Islet precursor cell (in vitro differentiated cells): ENCODE results near the gene STEAP3.

Source experiments
- DNase-seq: peaks from one replicate; pipeline ENCODE4 v3.0.0-alpha.2; 2018

STEAP3 gene

DNA sequence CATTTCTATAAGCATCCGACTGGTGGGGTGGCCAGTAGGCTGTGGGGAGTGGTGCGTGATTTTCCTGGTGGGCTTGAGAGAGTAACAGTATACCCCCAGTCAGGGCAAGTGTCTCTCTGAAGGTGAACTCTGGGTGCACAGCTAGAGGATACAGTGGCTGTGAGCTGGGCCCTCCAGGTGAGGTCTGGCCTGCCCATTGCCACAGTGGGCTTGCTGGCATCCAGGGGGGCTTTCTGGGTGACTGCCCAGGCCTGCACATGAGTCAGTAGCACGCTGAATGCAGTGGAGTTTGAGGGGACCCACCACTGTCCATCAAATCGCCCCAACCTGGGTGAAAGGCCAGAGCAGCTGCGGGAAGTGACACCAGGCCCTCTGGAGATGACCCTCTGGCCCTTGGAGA, 4.5 kb downstream of the STEAP3 start:
- no peak for DNase-seq

DNA sequence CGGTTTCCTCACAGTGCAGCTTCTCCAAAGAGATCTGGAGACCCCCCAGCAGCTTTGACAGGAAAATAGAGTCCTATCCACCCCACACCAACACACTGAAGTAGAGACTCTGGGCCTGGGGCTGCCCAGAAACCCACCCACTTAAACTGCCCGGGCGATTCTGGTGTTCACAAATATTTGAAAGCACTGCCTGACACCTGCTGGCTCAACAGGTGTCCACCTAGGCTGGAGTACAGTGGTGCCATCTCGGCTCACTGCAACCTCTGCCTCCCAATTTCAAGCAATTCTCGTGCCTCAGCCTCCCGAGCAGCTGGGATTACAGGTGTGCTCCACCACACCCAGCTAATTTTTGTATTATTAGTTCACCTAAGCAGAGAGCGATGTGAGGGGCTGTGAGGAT, 5.3 kb downstream of the STEAP3 start:
- no peak for DNase-seq

DNA sequence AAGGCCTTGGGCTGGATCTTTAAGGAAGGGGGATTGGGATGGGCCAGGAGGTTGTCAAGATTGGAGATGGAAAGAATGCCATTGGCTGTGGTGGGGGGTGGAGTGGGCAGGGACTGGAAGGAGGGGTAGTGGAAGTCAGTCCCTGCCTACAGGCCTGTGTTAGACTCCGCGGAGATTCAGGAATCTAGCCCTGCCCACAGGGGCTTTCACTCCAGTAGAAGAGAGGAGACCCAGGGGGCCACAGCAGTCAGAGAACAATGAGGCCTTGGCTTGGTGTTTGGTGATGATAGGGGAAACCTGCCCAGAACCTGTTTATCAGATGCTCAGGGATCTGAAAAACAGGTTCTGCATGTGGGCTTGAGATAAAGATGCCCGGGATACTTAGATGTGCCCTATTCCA, 6.1 kb downstream of the STEAP3 start:
- no peak for DNase-seq

DNA sequence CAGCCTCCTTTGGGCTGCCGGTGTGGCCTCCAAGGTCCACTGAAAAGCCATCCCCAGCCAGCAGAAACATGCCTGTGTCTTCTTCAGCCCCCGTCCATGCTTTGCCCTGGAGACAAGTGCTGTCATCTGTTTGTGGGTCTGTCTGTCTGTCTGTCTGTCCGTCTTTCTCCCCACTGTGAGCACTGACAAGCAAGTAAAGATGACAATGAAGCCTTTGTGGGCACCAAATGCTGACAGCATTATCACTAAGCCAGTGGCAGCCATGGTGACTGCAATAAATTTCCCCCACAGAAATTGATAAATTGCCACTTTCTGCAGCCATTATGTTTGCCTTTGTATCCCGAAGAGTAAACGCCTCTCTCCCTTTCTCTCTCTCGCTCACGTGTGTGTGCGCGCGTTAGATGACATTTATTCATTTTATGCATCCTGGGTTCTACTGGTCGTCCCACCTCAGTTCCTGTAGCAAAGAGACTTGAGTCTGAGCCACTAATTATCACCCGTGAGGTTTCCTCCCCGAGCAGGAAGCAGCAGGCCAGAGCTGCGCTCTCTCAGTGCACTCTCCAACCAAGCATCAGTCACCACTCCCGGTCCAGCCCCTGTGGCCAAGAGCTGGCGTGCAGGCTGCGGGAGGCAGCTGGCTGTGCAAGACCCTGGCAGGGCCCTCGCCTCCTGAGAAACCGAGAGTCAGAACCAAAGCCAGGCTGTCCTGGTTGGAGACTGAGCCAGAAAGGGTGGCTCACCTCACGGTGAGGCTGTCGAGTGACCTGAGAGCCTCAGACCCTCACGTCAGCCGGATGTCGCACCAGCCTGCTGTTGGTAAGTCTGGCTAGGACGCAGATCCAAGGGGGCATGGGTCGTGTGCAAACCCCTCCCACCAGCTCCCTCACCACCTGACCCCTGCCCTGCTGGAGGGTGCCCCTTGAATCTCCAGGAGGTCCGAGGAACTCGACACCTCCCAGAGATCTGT, 6.9 kb downstream of the STEAP3 start:
- DNase-seq, result peak; percentile 77

DNA sequence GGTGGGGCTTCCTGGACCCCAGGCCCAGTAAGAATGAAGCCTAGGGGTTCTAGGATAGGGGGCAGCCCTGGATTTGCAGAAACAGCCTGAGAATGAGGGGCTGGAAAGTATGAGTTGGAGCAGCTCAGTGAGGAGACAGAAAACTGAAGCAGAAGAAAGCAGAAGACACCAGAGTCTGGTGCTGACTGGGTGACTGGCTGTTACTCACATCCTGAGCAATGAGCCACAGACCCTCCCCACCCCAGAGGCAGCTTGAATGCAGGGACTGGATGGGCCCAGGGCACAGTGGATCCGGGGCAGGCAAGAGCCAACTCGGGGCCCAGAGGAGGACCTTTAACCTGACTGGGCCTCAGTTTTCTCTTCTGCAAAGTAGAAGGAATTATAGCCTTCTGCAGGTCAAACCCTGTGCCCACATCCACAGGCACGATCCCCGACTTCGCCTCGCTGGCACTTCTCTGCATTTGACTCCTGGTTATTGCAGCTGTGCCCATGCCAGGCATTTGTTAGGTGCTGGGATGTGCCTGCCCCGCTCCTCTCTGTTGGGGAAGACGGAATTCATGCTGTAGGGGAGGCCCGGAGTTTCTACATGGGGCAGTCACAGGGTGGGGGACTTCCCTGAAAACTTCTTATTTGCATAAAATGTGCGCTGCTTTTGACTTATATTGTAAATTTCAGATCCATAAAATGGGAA, 8.5 kb downstream of the STEAP3 start:
- DNase-seq, result peak; percentile 77

DNA sequence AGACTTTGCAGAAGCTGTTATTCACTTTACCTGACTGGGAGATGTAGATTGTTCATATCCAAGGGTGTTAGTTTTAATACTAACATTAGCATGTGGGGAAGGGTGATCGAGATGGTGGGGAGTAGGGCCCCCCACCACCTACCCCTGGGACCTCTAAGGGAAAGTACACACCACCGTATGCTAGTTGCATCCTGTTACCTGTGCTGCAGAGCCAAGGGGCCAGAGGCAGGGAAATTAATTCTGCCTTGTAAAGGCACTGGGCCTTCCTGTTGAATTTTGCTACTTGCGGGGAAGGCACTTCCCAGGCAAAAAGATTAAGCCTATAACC, 9.0 kb downstream of the STEAP3 start:
- DNase-seq, result no peak

DNA sequence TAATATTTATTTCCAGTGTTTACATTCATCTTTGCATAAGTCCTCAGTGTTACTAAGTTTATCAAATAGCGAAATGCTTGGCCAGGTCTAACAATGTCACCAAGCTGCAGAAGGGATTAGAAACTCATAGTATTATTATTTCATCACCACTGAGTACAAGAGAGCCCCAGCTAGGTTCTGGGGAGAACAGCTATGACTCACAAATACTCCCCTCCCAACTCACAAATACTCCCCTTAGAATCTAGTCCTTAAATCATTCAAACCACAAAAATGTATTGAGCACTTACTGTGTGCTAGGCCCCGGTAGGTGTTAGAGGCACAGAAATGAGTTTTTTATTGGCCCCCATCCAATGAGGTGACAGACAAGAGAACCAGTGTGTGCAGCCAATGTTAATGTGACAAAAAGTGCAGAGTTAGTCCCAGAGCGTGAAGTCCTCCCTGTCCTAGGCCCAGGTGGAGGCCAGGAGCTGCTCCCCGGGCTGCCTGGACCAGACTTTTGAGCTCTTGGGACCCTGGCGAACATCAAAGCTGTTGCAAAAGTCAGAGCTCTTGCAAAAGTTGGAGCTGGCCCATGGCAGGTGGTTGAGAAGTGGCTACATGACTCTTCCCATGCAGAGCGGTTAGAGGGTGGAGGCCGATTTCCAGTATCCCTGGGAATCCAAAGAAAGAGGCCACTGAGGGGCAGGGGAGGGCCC, 9.8 kb downstream of the STEAP3 start:
- no peak for DNase-seq

DNA sequence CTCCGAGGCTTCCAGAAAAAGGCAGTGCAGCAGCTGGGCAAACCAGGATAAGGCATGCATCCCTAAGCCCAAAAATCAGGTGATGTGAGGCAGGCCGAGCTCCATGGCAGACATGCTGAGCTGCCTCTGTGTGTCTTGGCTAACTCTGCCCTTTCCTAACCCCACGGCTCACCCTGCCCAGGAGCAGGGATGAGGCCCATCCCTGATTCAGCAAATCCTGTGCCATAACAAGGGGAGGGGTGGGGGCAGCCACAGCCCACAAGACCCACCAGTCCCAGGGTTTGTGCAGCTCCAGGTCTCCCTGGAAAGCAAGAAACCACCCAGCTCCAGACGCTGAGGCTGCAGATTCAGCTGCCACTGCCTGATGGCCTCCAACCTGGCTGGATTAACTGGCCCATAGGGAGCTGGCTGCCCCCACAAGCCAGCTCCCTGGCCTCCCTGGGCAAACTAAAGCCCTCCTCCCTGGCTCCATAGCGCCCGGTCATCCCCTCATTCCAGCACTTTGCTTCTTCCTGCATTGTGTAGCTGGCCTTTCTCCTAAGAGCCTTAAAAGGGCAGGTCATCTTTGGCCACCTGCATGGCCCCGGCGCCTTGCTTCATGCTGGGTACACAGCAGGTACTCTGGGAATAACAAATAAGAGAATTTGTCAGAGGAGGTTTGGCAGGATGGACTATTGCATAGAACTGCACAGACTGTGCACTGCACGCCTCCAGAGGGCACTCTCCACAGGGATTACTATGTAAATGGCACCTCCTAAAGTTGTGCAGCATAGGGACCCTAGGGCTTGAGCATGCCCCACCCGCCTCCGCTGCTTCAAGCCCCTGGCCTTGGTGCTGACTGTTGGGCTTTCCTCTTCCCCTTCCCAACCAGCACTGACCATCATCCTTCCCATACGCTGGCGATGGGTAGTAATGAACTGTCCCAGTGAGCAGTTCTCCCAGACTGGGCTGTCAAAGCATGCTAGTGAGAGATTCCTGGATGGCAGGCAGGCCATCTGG, 10.7 kb downstream of the STEAP3 start:
- DNase-seq, result peak; percentile 89

DNA sequence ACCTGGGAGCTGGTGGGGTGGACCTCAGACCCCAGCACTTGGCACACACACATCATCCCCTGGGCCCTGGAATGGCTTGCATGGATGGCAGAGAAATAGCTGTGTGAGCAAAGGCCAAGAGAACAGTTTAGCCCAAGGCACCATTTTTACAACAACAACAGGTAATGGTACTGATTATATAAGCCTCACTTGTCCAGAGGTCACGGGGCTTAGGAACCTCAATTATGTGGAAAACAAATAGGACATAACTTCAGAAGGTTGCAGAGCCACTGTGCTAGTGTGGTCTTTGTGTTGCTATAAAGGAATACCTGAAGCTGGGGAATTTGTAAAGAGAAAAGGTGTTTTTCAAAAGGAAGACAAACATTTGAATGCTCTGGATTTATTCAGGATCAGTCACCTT, 13.2 kb downstream of the STEAP3 start:
- DNase-seq, result no peak

DNA sequence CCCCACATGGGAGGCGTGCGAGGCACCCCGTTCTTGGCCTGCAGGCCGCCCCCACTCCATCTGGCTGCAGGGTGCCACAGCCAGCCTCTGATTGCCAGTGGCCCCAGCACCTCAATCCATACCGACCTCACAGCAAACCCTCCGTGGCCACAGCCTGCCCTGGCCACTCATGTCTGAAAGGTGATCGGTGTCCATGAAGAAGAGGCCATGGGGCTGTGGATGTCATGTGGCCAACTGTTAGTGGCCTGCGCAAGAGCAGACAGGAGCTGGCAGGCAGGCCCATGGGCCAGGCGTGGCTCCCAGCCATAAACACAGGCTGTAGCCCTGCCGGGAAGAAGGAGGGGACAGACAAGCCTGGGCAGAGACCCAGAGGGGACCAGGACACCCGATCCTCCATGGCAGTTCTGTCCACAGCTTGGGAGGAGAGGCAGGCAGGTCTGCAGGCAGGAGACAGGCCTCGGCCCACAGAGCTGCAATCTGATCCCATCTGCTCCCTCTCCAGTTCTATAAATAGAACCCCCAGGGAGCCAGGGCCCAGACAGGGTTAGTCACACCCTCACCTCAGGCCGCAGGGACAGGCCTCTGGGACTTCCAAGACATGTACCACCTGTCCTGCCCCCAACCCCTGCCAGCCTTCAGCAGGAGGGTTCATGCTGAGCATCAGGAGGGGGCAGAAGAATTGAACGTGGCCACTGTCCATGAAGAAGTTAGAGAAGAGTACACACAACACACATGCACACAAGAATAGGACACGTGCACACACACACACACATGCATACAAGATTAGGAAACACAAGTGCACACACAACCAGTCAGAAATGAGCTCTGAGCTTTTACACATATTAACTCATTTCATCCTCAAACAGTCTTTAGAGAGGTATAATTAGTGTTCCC, 16.9 kb downstream of the STEAP3 start:
- DNase-seq, result peak; percentile 92

DNA sequence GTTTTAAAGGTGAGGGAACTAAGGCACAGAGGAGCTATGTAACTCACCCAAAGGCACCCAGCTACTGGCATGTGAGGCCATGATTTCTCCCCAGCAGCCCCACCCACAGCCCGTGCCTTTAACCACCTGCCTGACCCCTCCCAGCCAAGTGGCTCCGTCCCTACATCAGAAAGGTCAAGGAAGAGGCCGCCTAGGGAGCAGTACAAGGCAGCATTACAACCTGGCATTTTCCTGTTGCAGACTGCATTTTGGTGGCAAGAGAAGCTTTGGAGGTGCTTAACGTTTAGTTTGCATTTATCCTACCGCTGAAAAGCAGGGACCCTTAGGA, 17.5 kb downstream of the STEAP3 start:
- no peak for DNase-seq

DNA sequence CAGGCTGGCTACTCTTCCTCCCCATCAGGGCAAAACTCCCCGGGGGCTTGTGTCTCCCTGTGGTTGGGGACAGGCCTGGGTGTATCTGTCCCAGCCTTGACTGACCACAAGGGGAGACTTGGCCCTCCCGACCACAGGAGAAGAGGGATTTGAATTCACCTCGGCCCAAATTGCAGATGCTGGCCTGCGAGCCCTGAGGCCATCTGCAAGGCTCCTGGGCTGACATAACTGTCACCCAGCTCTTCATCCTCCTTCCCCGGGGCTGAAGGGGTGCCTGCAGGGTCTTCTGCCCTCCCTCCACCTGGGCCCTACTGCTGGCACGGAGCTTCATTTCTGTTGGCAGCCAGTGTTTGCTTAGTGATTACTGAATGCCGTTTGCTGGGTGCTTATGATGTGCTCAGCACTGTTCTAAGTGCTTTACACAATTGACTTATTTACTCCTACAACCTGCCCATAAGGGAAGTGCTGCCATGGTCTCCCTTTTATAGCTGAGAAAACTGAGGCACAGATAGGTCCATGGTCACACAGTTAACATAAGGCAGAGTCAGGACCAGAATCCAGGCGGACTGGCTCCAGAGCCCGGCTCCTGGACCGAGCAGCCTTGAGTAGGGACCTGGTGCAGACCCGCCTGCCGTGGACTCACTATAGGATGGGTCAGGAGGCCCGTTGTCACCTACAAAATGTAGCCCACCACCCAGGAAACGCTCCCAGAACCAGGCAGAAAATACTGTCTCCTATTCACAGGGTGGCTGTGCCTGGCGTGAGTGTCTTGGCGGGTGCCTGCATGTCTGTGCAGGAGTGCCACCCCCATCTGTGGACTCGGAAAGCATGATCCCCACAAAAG, 18.9 kb downstream of the STEAP3 start:
- no peak for DNase-seq

DNA sequence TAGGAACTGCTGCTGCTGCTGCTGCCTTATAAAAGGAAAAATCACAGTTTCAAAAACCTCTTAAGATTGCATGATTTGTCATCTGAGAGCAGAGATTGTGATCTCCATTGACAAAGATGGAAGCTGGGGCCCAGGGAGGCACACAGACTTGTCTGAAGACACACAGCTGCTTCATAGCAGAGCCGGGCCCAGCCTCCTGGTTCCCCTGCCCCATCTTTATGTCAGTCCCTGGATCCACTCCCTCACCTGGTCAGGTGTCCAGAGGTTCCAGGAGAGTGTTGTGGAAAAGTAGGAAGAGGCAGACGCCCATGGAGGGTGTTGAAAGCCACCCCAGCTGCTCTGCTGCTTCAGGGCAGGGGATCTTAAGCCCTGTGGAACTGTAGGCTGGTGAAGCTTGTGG, 20.0 kb downstream of the STEAP3 start:
- no peak for DNase-seq

DNA sequence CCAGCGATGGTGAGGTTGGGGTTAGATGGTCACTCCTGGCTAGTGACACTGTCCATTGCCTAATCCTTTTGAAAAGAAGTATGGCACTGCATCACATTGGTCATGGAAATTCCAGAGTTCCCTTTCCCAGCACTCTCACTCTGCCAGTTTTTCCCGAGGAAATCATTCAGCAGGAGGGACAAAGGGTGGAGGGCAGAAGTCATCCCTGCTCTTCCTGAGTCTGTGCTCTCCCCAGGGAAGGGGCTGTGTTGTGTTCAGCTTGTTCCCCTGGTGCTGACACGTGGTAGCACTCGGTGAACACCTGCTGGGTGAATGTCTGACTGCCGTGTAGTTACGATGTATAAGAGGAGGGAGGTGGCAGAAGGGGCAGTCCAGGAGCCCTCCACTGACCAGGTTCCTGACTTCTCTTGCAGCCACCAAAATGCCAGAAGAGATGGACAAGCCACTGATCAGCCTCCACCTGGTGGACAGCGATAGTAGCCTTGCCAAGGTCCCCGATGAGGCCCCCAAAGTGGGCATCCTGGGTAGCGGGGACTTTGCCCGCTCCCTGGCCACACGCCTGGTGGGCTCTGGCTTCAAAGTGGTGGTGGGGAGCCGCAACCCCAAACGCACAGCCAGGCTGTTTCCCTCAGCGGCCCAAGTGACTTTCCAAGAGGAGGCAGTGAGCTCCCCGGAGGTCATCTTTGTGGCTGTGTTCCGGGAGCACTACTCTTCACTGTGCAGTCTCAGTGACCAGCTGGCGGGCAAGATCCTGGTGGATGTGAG, 21.6 kb downstream of the STEAP3 start:
- no peak for DNase-seq

DNA sequence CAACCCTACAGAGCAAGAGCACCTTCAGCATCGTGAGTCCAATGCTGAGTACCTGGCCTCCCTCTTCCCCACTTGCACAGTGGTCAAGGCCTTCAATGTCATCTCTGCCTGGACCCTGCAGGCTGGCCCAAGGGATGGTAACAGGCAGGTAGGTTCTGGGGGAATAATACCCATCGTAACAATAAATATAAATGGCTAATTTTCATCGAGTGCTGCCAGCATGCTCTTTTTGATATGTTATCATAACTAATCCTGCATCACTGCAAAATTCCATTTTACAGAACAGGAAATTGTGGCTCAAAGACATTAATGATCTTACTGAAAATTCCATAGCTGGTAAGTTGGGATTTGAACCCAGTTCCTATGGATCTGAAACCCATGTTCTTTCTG, 22.2 kb downstream of the STEAP3 start:
- DNase-seq, result no peak

DNA sequence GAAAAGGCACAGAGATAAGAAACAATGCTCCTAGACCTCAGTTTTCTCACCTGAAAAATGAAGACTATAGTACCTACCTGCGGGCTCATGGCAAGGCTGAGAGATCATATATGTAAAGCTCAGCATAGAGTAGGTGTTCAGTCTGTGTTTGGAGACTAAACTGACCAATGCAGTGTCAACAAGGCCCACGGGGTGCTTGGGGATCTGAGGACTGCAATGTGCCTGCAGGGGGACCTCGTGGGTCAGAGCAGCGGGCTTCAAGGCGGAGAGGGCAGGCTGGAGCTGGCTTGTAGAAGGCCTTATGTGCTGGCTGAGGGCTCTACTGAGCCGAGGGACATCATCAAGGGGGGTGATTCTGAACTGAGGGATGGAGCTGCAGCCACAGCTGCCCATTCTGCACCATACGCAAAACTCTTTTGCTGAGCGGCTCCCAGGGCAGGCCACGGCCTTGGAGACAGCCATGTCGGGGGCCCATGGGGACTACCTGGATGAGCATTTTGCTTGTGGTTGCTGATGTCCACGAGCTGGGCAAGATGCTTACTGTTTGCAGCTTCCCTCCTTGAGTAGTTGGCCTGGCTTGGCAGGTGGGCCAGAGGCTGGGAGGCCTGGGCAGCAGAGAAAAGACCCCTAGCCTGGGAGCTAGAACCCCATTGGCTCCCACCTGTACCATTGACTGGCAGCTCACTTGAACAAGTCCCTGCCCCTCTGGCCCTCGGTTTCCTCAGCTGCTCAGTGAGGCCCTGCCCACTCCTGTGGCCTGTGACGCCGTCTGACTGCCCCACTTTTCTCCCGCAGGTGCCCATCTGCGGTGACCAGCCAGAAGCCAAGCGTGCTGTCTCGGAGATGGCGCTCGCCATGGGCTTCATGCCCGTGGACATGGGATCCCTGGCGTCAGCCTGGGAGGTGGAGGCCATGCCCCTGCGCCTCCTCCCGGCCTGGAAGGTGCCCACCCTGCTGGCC, 23.5 kb downstream of the STEAP3 start:
- peak; percentile 51 for DNase-seq

DNA sequence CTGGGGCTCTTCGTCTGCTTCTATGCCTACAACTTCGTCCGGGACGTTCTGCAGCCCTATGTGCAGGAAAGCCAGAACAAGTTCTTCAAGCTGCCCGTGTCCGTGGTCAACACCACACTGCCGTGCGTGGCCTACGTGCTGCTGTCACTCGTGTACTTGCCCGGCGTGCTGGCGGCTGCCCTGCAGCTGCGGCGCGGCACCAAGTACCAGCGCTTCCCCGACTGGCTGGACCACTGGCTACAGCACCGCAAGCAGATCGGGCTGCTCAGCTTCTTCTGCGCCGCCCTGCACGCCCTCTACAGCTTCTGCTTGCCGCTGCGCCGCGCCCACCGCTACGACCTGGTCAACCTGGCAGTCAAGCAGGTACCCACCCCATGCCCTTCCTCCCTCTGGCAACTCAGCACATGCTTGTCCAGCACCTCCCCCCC, 24.2 kb downstream of the STEAP3 start:
- peak; percentile 38 for DNase-seq

DNA sequence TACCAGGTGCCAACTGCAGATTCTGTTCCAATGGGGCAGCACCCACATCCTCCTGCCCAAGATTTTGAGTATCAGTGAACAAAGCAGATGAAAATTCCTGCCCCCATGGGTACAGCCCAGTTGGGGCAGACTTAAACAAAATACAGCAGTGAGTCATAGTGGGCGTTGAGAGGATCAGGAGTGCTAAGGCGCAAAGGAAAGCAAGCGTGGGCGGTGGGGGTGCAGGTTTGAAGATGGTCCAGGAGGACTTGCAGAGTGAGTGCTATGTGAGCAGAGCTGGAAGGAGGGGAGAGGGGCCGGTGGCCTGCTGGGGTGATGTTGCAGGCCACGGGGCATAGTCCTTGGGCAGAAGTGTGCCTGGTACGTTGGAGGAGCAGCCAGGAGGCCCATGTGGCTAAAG, 24.7 kb downstream of the STEAP3 start:
- peak; percentile 43 for DNase-seq

DNA sequence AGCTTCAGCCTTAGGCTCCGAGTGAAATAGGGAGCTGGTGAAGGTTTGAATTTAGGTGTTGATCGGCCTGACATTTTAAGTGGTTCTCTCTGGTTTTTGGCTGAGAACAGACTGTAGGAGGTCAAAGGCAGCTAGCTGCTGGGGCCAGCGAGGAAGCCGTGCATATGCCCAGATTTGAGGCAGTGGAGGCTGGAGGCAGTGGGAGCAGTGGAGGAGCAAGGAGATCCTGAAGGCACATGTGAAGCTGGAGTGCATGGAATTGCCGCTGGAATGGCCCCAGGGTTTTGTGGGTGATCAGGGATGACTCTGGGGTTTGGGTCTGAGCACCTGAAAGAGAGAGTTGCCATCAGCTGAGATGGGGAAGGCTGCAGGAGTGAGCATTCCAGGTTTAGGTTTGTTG, 25.1 kb downstream of the STEAP3 start:
- DNase-seq, result peak; percentile 42
